ENCODE data around the gene SUGP2.
A peak's percentile ranks its signal among the peaks of the same experiment; 100 is the strongest.

The SUGP2 gene

DNA sequence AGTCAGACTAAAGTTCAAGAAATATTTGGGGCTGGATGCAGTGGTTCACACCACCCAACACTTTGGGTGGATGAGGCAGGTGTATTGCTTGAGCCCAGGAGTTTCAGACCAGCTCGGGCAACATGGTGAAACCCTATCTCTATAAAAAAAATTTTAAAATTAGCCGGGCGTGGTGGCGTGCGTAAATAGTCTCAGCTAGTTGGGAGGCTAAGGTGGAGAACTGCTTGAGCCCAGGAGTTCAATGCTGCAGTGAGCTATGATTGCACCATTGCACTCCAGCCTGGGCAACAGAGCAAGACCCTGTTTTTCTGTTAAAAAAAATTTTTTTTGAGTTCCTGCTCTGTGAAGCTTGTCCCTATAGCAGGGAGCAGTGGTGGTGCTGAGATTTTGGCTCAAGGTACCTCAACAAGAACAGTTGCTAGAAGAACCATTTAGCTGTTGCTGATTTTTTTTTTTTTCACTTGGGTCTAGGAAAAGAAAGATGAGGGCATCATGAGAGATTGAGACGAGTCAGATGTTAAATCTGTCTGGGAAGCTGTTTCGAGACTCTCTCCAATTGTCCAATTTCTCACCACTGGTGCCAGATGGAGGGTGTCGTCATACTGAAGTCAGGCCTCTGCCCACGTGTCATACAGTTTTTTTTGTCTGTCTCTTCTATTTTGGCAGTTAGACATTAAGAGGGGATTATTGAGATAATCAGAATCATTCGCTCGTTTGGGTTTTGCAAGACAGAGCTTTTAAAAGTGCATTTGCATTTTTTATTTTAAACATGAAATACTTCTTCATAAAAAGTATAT, 34.2 kb upstream of the SUGP2 start:
- H3K9me3 ChIP-seq: no peaks in the 10 kb centered on the region
- H3K4me3 ChIP-seq: no peak overlapping the region
- TF ChIP-seq, protein P1, sequence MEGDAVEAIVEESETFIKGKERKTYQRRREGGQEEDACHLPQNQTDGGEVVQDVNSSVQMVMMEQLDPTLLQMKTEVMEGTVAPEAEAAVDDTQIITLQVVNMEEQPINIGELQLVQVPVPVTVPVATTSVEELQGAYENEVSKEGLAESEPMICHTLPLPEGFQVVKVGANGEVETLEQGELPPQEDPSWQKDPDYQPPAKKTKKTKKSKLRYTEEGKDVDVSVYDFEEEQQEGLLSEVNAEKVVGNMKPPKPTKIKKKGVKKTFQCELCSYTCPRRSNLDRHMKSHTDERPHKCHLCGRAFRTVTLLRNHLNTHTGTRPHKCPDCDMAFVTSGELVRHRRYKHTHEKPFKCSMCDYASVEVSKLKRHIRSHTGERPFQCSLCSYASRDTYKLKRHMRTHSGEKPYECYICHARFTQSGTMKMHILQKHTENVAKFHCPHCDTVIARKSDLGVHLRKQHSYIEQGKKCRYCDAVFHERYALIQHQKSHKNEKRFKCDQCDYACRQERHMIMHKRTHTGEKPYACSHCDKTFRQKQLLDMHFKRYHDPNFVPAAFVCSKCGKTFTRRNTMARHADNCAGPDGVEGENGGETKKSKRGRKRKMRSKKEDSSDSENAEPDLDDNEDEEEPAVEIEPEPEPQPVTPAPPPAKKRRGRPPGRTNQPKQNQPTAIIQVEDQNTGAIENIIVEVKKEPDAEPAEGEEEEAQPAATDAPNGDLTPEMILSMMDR (IDR thresholded peaks at IDR 0.05): no peak
- H3K36me3 ChIP-seq: no peaks in the 10 kb centered on the region
- no peak overlapping the region for H3K27ac ChIP-seq
- DNase-seq: peak in 1 of 2 donors; percentile 51
- intact Hi-C loops (cut with DNase I; ENCODE audit: low total_unique reads): no loop called here
- no peaks in the 10 kb centered on the region for H3K27me3 ChIP-seq
- H3K4me1 ChIP-seq: peaks cover 0 to 38% (median 27%) of the 10 kb centered on the region in 4 donors

DNA sequence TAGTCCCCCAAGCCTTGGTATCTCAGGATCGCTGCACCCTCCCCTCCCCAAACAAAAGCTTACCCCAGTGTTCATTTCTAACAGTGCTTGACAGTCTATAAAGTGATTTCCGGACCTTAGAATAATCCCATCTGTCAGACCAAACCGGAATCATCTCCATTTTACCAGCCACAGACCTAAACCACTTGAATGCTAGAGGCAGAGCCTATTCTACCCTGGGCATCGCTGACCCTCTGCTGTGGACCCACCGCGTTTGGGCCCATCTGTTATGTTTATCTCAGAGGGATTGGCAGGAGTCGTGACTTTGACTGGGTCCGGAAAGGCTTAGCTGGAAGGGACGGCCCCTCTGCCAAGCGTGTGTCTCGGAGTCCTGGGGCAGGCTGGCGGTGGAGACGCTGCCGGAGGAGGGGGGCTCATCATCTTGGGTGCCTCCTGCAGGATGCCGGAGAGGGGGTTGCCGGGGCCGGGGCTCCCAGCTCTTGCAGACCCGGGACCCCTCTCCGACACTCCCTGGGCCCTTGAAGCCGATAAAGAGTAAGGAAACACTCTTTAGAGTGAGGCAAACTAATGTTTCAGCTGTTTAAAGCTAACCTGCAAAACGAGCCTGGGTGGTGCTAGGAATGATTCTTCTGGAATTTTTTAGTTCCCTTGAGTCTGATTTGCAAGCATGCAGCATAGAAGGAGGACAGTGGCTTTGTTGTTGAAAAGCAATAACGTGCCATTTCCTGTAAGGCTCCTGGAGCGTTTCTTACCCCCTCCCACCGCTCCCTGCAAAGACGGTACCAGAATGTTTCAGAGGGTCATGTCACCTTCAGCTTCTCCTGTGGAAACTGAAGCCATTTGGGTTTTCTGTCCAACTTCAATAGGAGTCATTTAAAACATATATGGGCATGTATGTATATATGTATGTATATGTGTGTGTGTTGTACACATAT, 31.8 kb upstream of the SUGP2 start:
- Histone ChIP-seq H3K36me3 (peaks cover 0 to 4% (median 0%) of the 10 kb centered on the region in 3 donors), H3K4me3 (peak overlapping the region; percentile 85 to 90), H3K27ac (peak overlapping the region; percentile 85), H3K9me3 (no peaks in the 10 kb centered on the region), H3K4me1 (peaks cover 0 to 38% (median 27%) of the 10 kb centered on the region in 4 donors), H3K27me3 (no peaks in the 10 kb centered on the region)
- TF ChIP-seq, protein P1 (IDR thresholded peaks at IDR 0.05): no peak
- no peak for DNase-seq
- intact Hi-C loops (cut with DNase I; ENCODE audit: low total_unique reads): no loop called here

DNA sequence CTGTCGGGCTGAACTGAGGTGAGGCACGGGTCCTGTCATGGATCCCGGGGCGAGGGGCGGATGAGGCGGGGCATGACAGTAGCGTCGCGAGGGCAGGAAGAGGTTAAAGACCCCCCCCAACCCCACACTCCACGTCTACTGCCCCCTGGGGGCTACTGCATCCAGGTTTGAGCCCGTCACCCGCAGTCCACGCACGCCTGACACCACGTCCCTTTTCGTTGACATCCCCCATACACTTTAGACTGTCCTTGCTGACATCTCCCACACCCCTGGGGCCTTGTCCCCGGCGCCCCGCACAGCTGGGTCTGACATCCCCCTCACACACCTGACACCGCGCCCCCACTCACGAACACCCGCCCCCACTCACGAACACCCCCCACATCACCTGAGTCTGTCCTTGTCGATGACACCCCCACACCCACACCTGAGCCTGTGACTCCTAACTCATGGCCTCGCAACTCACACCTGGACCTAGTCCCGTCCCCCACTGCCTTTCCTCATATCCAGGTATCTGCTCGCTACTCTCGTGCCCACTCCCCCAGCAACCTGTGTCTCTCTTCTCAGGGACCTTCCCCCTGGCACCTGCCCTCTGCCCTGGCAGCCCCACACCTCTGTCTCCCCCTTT, 30.9 kb upstream of the SUGP2 start:
- Histone ChIP-seq H3K4me3 (peak overlapping the region; percentile 85 to 90), H3K27ac (peak overlapping the region; percentile 85), H3K27me3 (no peaks in the 10 kb centered on the region), H3K9me3 (no peaks in the 10 kb centered on the region), H3K4me1 (peaks cover 0 to 33% (median 25%) of the 10 kb centered on the region in 4 donors), H3K36me3 (peaks cover 0 to 12% (median 0%) of the 10 kb centered on the region in 3 donors)
- peak in 1 of 2 donors; percentile 35 for DNase-seq
- intact Hi-C loops (cut with DNase I; ENCODE audit: low total_unique reads): no loop called here
- TF ChIP-seq, protein P1 (IDR thresholded peaks at IDR 0.05): no peak

DNA sequence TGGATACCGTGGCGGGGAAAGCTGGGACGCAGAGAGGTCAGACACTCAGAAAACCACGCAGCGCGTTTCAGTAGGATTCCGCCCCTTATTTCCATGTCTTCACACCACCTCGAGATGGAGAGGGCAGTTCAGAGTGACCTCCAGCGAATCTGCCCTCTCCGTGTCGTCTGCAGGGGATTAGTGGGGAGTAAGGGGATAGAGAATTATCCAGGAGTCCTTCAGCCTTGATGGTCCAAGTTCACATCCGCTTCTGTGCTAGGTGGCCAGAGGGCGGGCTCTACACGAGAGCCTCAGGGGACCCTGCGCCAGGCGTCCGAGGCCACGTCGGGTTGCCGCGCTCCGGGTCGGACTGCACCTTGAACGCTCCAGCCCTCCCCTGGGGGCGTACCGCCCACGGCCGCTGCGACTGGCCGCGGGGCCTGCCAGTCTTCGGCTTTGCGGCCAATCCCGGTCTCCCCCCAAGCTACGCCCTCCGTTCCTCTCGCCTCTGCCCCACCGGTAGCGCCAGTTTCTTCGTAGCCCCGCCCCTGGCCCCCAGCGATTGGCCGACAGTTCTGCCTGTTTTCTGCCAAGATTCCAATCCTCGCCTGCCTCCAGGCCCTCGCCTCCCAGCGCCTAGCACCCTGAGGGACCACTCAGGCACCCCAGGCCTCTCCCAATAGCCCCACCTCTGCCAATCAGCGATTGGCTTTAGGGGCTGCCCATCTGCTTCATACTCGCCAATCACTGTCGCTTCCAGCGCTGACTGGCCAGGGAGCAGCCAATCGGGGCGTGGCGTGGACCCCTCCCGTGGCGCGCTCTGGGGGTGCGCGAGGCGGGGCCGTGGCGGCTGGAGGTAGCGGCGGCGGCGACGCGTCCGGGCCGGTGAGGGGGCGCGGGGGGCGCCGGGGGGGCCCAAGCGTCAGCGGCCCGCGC, 30.1 kb upstream of the SUGP2 start, which contains the start of gene SLC25A42:
Gene SLC25A42 (plus strand): TSS at position 812 of the 915 bp plus-strand sequence. CDS start 32,131 bp downstream, outside the sequence.
- Histone ChIP-seq H3K9me3 (no peaks in the 10 kb centered on the region), H3K4me3 (peak within 1 kb of the TSS; percentile 85 to 90), H3K27me3 (no peaks in the 10 kb centered on the region), H3K36me3 (peaks cover 0 to 18% (median 0%) of the 10 kb centered on the region in 3 donors), H3K27ac (peak within 1 kb of the TSS; percentile 85), H3K4me1 (peaks cover 0 to 25% (median 19%) of the 10 kb centered on the region in 4 donors)
- intact Hi-C loops (cut with DNase I; ENCODE audit: low total_unique reads): no loop called here
- TF ChIP-seq, protein P1 (IDR thresholded peaks at IDR 0.05): no peak
- peak; percentile 99 to 100 for DNase-seq

Measured in tibial artery (tissue), 4 donors.